Progenitor cell of endocrine pancreas (in vitro differentiated cells): ENCODE results near the gene MROH2A. TPM values are rescaled to one million over a fixed set of nuclear protein-coding genes. Genes with fewer than 3 reads are reported as not detected.

Source experiments
- DNase-seq: peaks from one replicate; pipeline ENCODE4 v3.0.0; 2021; ENCODE audit warnings: low spot score; ENCODE audit not compliant: unreplicated experiment
- H3K27ac Mint-ChIP-seq: 2 replicates; pipeline ENCODE4 v1.8.0; 2021; ENCODE audit warnings: mild to moderate bottlenecking, moderate library complexity, mixed read lengths
- H3K27me3 Mint-ChIP-seq: 2 replicates; pipeline ENCODE4 v1.8.0; 2021; ENCODE audit warnings: mixed read lengths
- H3K36me3 Mint-ChIP-seq: 2 replicates; pipeline ENCODE4 v1.8.0; 2022; ENCODE audit warnings: mixed read lengths; ENCODE audit not compliant: insufficient read depth
- H3K4me1 Mint-ChIP-seq: 2 replicates; pipeline ENCODE4 v1.8.0; 2021; ENCODE audit warnings: low read depth, mixed read lengths
- H3K4me3 Mint-ChIP-seq: 2 replicates; pipeline ENCODE4 v1.8.0; 2021; ENCODE audit warnings: low read depth, mild to moderate bottlenecking, moderate library complexity, mixed read lengths
- H3K9me3 Mint-ChIP-seq: 2 replicates; pipeline ENCODE4 v1.8.0; 2021; ENCODE audit warnings: low read depth, mixed read lengths
- total RNA-seq: library from RNA; stranded (reverse); gene quantifications from 2 replicates; pipeline ENCODE4 v1.2.1, GENCODE V29; 2021
- TF ChIP-seq, protein P1 (sequence below): fragments of 200-600 bp; sonication (generic); IDR thresholded peaks from one replicate; pipeline ENCODE4 v1.5.0; 2021; ENCODE audit warnings: antibody characterized with exemption, mild to moderate bottlenecking; ENCODE audit not compliant: unreplicated experiment

Gene MROH2A
- total RNA-seq, 1 donor from 2014 or later = not detected

DNA sequence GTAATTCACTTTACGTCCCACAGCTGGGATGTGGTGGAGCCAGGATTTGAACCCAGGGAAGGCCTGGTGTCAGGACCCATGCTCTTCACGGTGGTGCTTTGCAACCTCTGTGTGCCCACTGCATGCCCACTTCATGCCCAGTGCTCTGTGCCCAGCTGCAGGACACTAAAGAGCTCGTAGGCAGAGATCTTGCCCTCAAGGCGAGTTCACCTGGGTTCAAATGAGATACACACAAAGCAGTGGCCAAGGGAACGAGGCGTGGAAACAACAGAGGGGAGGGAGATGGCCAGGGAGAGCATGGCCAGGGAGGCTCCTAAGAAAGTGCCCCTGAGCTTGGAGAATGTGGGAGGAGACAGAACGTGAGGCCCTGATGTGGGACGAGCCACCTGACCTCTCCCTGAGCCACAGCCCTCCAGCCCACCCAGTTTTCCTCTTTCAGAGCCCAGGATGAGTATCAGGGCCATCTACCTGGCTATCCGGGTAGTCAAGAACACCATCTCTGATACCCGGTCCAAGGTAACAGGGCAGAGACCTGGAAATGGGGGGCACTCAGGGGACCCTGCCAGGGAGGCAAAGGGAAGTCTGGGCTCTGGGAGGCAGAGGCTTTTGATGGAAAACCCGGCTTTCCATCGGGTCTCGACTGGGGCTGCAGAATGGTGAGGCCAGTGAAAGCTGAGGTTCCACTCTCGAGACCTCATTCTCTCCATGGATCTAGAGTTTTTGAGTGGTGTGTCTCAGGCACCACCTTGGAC, 20.4 kb downstream of the MROH2A start:
- Mint-ChIP-seq H3K36me3 (no peaks in the 10 kb centered on the region), H3K4me3 (no peak overlapping the region), H3K27ac (no peak overlapping the region), H3K4me1 (no peaks in the 10 kb centered on the region), H3K9me3 (peaks cover 5% of the 10 kb centered on the region), H3K27me3 (peaks cover 11% of the 10 kb centered on the region)
- TF ChIP-seq, protein P1, sequence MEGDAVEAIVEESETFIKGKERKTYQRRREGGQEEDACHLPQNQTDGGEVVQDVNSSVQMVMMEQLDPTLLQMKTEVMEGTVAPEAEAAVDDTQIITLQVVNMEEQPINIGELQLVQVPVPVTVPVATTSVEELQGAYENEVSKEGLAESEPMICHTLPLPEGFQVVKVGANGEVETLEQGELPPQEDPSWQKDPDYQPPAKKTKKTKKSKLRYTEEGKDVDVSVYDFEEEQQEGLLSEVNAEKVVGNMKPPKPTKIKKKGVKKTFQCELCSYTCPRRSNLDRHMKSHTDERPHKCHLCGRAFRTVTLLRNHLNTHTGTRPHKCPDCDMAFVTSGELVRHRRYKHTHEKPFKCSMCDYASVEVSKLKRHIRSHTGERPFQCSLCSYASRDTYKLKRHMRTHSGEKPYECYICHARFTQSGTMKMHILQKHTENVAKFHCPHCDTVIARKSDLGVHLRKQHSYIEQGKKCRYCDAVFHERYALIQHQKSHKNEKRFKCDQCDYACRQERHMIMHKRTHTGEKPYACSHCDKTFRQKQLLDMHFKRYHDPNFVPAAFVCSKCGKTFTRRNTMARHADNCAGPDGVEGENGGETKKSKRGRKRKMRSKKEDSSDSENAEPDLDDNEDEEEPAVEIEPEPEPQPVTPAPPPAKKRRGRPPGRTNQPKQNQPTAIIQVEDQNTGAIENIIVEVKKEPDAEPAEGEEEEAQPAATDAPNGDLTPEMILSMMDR = no peak
- DNase-seq = peak; percentile 4

DNA sequence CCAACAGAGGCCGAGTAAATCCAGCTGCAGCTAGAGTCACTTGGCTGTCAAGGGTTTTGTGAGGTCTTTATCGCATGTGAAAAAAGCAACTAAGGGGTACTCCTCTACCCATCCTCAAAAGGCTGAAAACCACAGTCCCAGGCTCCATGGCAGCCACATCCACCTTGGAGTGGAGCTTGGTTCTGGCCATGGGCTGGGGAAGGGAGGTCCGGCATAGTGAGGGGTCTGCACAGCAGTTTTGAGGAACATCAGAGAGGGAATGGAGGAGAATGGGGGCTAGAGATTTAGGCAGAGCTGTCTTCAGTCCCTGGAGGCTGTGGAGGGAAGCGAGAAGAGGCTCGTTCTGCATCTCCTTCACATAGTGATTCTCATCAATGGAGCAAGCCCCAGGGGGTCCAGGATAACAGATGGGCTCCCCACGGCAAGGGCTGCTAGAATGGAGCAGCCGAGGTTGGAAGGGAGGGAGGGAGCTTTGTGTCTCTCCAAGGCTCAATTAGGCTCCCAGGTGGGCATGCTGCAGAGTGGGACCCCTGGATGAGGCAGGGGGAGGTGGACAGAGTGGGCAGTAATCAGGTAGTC, 21.0 kb downstream of the MROH2A start:
- H3K36me3 Mint-ChIP-seq = no peaks in the 10 kb centered on the region
- TF ChIP-seq, protein P1 = no peak
- DNase-seq = peak; percentile 3
- no peak overlapping the region for H3K4me3 Mint-ChIP-seq
- peaks cover 14% of the 10 kb centered on the region for H3K27me3 Mint-ChIP-seq
- H3K9me3 Mint-ChIP-seq = peaks cover 5% of the 10 kb centered on the region
- no peak overlapping the region for H3K27ac Mint-ChIP-seq
- H3K4me1 Mint-ChIP-seq = no peaks in the 10 kb centered on the region

DNA sequence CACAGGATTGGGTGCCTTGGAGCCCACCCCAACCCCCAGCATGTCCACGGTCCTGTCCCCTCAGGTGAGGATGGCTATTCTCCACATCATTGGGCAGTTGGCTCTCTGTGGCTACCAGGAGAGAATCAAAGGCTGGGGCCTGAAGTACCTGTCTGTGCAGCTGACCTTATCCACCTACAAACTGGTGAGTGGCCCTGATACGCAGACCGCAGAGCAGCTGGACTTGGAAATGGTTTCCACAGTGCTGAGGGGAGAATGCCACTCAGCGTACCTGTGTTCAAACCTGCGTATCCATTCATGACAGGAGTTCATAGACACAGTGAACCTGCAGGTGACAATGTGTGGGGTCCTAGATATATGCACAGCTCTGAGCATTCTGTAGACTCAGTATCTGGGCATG, 21.6 kb downstream of the MROH2A start:
- peaks cover 5% of the 10 kb centered on the region for H3K9me3 Mint-ChIP-seq
- no peak for DNase-seq
- peaks cover 17% of the 10 kb centered on the region for H3K27me3 Mint-ChIP-seq

DNA sequence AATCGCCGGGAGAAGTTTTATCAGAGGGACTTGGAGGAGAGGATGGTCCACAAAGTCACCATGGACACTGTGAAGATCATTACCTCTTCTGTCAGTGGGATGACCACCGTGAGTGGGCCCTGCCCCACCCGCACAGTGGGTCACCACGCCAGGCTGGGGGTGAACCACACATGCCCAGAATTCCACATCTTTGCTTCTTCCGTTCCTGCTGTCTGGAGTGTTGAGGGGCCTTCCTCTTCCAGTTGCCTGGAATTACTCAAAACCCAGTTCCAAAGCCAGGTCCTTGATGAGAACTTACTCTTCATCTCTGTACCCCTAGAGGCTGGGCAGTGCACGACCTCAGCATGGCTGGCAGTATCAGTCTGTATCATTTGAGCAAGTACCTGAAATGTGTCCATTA, 22.1 kb downstream of the MROH2A start:
- Mint-ChIP-seq H3K27me3 (peaks cover 22% of the 10 kb centered on the region), H3K36me3 (no peaks in the 10 kb centered on the region), H3K9me3 (peaks cover 5% of the 10 kb centered on the region), H3K4me1 (no peaks in the 10 kb centered on the region), H3K4me3 (no peak overlapping the region), H3K27ac (no peak overlapping the region)
- DNase-seq = peak; percentile 5
- TF ChIP-seq, protein P1 = no peak

More for the DNA sequence above, 21.6 kb downstream of the MROH2A start:
- Mint-ChIP-seq H3K27ac (no peak overlapping the region), H3K4me1 (no peaks in the 10 kb centered on the region), H3K4me3 (no peak overlapping the region), H3K36me3 (no peaks in the 10 kb centered on the region)
- TF ChIP-seq, protein P1 = no peak

DNA sequence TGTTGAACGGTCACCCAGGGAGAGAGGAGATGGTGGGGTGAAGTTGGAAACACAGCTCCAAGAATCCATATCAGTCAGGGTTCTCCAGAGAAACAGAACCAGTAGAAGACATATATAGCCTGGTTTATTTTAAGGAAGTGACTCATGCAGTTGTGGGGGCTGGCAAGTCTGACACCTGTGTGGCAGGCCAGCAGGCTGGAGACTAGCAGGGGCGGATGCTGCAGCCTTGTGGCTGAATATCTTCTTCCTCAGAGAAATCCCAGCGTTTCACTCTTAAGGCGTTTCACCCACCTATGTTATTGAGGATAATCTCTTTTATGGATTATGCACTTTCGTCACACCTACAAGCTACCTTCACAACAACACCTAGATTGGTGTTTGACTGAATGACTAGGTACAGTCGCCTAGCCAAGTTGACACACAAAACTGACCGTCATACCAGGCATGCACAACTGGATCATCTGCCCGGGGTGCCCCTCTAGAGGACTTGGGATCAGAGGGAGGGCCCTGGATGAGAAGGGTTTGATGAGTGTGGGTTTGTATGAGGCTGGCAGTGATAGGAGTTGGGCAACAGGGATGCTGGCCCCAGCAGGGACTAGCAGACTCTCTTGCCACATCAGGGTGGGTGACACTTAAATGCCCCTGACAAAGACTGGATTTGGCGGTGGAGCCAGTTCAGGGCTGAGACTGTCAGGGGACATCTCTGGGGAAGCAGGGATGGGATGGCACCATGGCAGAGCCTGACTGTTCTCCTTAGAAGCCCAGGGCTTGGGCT, 23.4 kb downstream of the MROH2A start:
- Mint-ChIP-seq H3K27ac (no peak overlapping the region), H3K4me1 (no peaks in the 10 kb centered on the region), H3K9me3 (peaks cover 5% of the 10 kb centered on the region), H3K4me3 (no peak overlapping the region), H3K36me3 (no peaks in the 10 kb centered on the region), H3K27me3 (peaks cover 26% of the 10 kb centered on the region)
- TF ChIP-seq, protein P1 = no peak
- no peak for DNase-seq
